22Rv1 (cell line): Measurements from ENCODE around the gene BCAS1.

Experiments
- CTCF ChIP-seq: fragments of 450-650 bp; IDR thresholded peaks from 2 replicates; pipeline ENCODE4 v1.5.1; 2017; ENCODE audit warnings: mild to moderate bottlenecking
- ZFX ChIP-seq: fragments of 450-650 bp; IDR thresholded peaks from 2 replicates; pipeline ENCODE4 v1.6.1; 2017; ENCODE audit warnings: antibody characterized with exemption, borderline replicate concordance

DNA sequence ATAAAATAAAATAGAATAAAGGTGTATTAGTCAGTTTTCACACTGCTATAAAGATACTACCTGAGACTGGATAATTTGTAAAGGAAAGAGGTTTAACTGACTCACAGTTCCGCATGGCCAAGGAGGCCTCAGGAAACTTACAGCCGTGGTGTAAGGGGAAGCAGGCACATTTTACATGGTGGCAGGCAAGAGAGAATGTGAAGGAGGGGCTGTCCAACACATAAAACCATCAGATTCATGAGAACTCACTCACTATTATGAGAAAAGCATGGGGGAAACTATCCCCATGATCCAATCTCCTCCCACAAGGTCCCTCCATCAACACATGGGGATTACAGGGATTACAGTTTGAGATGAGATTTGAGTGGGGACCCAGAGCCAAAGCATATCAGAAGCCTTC lies 41.1 kb upstream of the BCAS1 start:
- TF ChIP-seq CTCF, result no peak
- no peak for TF ChIP-seq ZFX
